HG03196 (cell line): ENCODE data around the gene TSPAN9.

Experiments used
- ATAC-seq: cut with Tn5 transposase; IDR thresholded peaks from one replicate; pipeline ENCODE4 v1.9.1; 2021; ENCODE audit not compliant: unreplicated experiment

Gene TSPAN9

GRCh38 chr12:3137814-3138445 lies 60.8 kb downstream of the TSPAN9 start:
- no peak for ATAC-seq

- ATAC-seq, result no peak
These were observed 61.8 kb downstream of the TSPAN9 start for GRCh38 chr12:3138941-3139511.

- no peak for ATAC-seq
These were observed 62.6 kb downstream of the TSPAN9 start for GRCh38 chr12:3139760-3140159.

GRCh38 chr12:3140284-3140683 lies 63.1 kb downstream of the TSPAN9 start:
- no peak for ATAC-seq

GRCh38 chr12:3141339-3142321 lies 64.5 kb downstream of the TSPAN9 start:
- no peak for ATAC-seq

GRCh38 chr12:3142386-3142785 lies 65.2 kb downstream of the TSPAN9 start:
- ATAC-seq, result no peak

- ATAC-seq, result no peak
These were observed 67.3 kb downstream of the TSPAN9 start for GRCh38 chr12:3144495-3144894.

GRCh38 chr12:3145033-3145432 lies 67.9 kb downstream of the TSPAN9 start:
- no peak for ATAC-seq

GRCh38 chr12:3145546-3146310 lies 68.5 kb downstream of the TSPAN9 start:
- ATAC-seq, result no peak

- ATAC-seq, result no peak
These were observed 70.1 kb downstream of the TSPAN9 start for GRCh38 chr12:3147260-3147659.

GRCh38 chr12:3148366-3149000 lies 71.3 kb downstream of the TSPAN9 start:
- ATAC-seq, result no peak

GRCh38 chr12:3149515-3150307 lies 72.5 kb downstream of the TSPAN9 start:
- no peak for ATAC-seq

- no peak for ATAC-seq
These were observed 73.1 kb downstream of the TSPAN9 start for GRCh38 chr12:3150308-3150670.

GRCh38 chr12:3150931-3151835 lies 74.0 kb downstream of the TSPAN9 start:
- no peak for ATAC-seq

GRCh38 chr12:3152011-3152511 lies 74.9 kb downstream of the TSPAN9 start:
- ATAC-seq, result no peak

- no peak for ATAC-seq
These were observed 75.7 kb downstream of the TSPAN9 start for GRCh38 chr12:3152892-3153291.

GRCh38 chr12:3154006-3154405 lies 76.8 kb downstream of the TSPAN9 start:
- ATAC-seq, result no peak

GRCh38 chr12:3155702-3156370 lies 78.7 kb downstream of the TSPAN9 start:
- ATAC-seq, result no peak
